Activated naive CD4-positive, alpha-beta T cell treated with Interleukin-2 at 50 U/mL for 16 hours (primary cell): Measurements from ENCODE around the gene AFAP1L2.
"Not testable (repeated sequence)": the region's sequence is repeated elsewhere in the genome, so short reads cannot be mapped to it uniquely, and the experiment has no call there.

ENCODE experiments used
- DNase-seq: peaks from one replicate; pipeline ENCODE4 v3.0.0-alpha.2; 2020

AFAP1L2 gene

GRCh38 chr10:114359041-114359952, 45.0 kb downstream of the AFAP1L2 start:
- DNase-seq: no peak

GRCh38 chr10:114357515-114357996, 46.7 kb downstream of the AFAP1L2 start:
- DNase-seq: no peak

- no peak for DNase-seq
These were observed 47.4 kb downstream of the AFAP1L2 start for GRCh38 chr10:114356751-114357514.

- no peak for DNase-seq
These were observed 48.2 kb downstream of the AFAP1L2 start for GRCh38 chr10:114356126-114356525.

- no peak for DNase-seq
These were observed 50.9 kb downstream of the AFAP1L2 start for GRCh38 chr10:114353383-114353782.

GRCh38 chr10:114352653-114353298, 51.5 kb downstream of the AFAP1L2 start:
- DNase-seq: no peak

GRCh38 chr10:114350751-114351150, 53.6 kb downstream of the AFAP1L2 start:
- DNase-seq: no peak

- DNase-seq: no peak
These were observed 54.6 kb downstream of the AFAP1L2 start for GRCh38 chr10:114349522-114350215.

GRCh38 chr10:114349071-114349470, 55.2 kb downstream of the AFAP1L2 start:
- DNase-seq: not testable (repeated sequence)

- no peak for DNase-seq
These were observed 56.5 kb downstream of the AFAP1L2 start for GRCh38 chr10:114347791-114348190.

GRCh38 chr10:114347241-114347640, 57.1 kb downstream of the AFAP1L2 start:
- no peak for DNase-seq

- no peak for DNase-seq
These were observed 57.9 kb downstream of the AFAP1L2 start for GRCh38 chr10:114346176-114347031.

- no peak for DNase-seq
These were observed 58.6 kb downstream of the AFAP1L2 start for GRCh38 chr10:114345701-114346100.

GRCh38 chr10:114343623-114344505, 60.4 kb downstream of the AFAP1L2 start:
- no peak for DNase-seq

GRCh38 chr10:114342976-114343375, 61.3 kb downstream of the AFAP1L2 start:
- DNase-seq: no peak

- DNase-seq: no peak
These were observed 63.5 kb downstream of the AFAP1L2 start for GRCh38 chr10:114340816-114341215.

GRCh38 chr10:114337510-114338462, 66.5 kb downstream of the AFAP1L2 start:
- DNase-seq: no peak

- no peak for DNase-seq
These were observed 67.3 kb downstream of the AFAP1L2 start for GRCh38 chr10:114336823-114337509.

GRCh38 chr10:114335614-114336013, 68.7 kb downstream of the AFAP1L2 start:
- no peak for DNase-seq
